OCI-LY3 (cell line): Measurements from ENCODE around the gene TRPV4.

ENCODE experiments used
- H2AFZ ChIP-seq: fragments of 200-600, 300-600 bp; shearing (Covaris generic); 2 replicates; pipeline ENCODE4 v1.6.0; 2014; ENCODE audit warnings: antibody characterized with exemption, low read depth, low read length
- H3K27ac ChIP-seq: fragments of 200-600, 300-600 bp; sonication (generic); 2 replicates; pipeline ENCODE4 v1.5.1; 2014; ENCODE audit warnings: mild to moderate bottlenecking, low read length, moderate library complexity, mixed read lengths
- H3K27me3 ChIP-seq: fragments of 200-600, 300-600 bp; sonication (generic); 2 replicates; pipeline ENCODE4 v1.6.1; 2014; ENCODE audit warnings: low read depth, low read length, mixed read lengths
- H3K36me3 ChIP-seq: fragments of 200-600, 300-600 bp; sonication (generic); replicated peaks from 2 replicates; pipeline ENCODE3; 2014; ENCODE audit warnings: low read depth, low read length, mixed read lengths
- H3K4me1 ChIP-seq: fragments of 300-600, 200-600 bp; sonication (generic); 2 replicates; pipeline ENCODE4 v1.6.1; 2014; ENCODE audit warnings: low read length, mixed read lengths
- H3K4me2 ChIP-seq: fragments of 200-600, 300-600 bp; sonication (generic); 2 replicates; pipeline ENCODE4 v1.6.1; 2014; ENCODE audit warnings: low read length, mixed read lengths
- H3K4me3 ChIP-seq: fragments of 300-600, 200-600 bp; sonication (generic); 2 replicates; pipeline ENCODE4 v1.5.1; 2014; ENCODE audit warnings: antibody characterized with exemption, mild to moderate bottlenecking, low read length, moderate library complexity
- H3K79me2 ChIP-seq: fragments of 300-600, 200-600 bp; shearing (Covaris generic); 2 replicates; pipeline ENCODE4 v1.6.1; 2014; ENCODE audit warnings: mild to moderate bottlenecking, low read length, mixed read lengths
- H3K9ac ChIP-seq: fragments of 300-600, 200-600 bp; shearing (Covaris generic); 2 replicates; pipeline ENCODE4 v1.6.0; 2014; ENCODE audit warnings: mild to moderate bottlenecking, low read length, moderate library complexity
- H3K9me3 ChIP-seq: fragments of 200-600, 300-600 bp; shearing (Covaris generic); 2 replicates; pipeline ENCODE4 v1.6.1; 2014; ENCODE audit warnings: low read length, mixed read lengths; ENCODE audit not compliant: insufficient read depth
- H4K20me1 ChIP-seq: fragments of 200-600, 300-600 bp; sonication (generic); 2 replicates; pipeline ENCODE4 v1.6.1; 2016; ENCODE audit warnings: low read length, mixed read lengths; ENCODE audit not compliant: insufficient read depth
- CTCF ChIP-seq: fragments of 200-600, 300-600 bp; sonication (generic); IDR thresholded peaks from 2 replicates; pipeline ENCODE4 v1.5.1; 2014; ENCODE audit warnings: antibody characterized with exemption, low read length, low read depth
- EZH2phosphoT487 ChIP-seq: fragments of 200-600 bp; shearing (Covaris generic); IDR thresholded peaks from 2 replicates; pipeline ENCODE4 v1.6.1; 2018; ENCODE audit warnings: antibody characterized with exemption, mixed run types, low read depth

The TRPV4 gene

GRCh38 chr12:109844091-109844490 is 10.9 kb upstream of the TRPV4 start:
- Histone ChIP-seq H4K20me1 (no peaks in the 10 kb centered on the region), H3K4me1 (peaks cover 12% of the 10 kb centered on the region), H3K79me2 (no peaks in the 10 kb centered on the region), H3K27ac (no peak overlapping the region), H3K27me3 (peaks cover 5% of the 10 kb centered on the region), H3K9ac (no peak overlapping the region), H3K9me3 (no peaks in the 10 kb centered on the region), H3K36me3 (no peaks in the 10 kb centered on the region), H3K4me3 (no peak overlapping the region), H2AFZ (no peak overlapping the region), H3K4me2 (no peak overlapping the region)
- TF ChIP-seq EZH2phosphoT487 (no peak), CTCF (no peak)

- no peak overlapping the region for H3K4me2 ChIP-seq
- no peak overlapping the region for H3K27ac ChIP-seq
- H3K9me3 ChIP-seq, result no peaks in the 10 kb centered on the region
- H2AFZ ChIP-seq, result no peak overlapping the region
- H3K9ac ChIP-seq, result no peak overlapping the region
- peaks cover 10% of the 10 kb centered on the region for H3K4me1 ChIP-seq
- peaks cover 8% of the 10 kb centered on the region for H3K27me3 ChIP-seq
- H4K20me1 ChIP-seq, result no peaks in the 10 kb centered on the region
- no peaks in the 10 kb centered on the region for H3K36me3 ChIP-seq
- H3K4me3 ChIP-seq, result no peak overlapping the region
- H3K79me2 ChIP-seq, result no peaks in the 10 kb centered on the region
- TF ChIP-seq EZH2phosphoT487 (no peak), CTCF (no peak)
Observed at GRCh38 chr12:109842021-109842420, 8.8 kb upstream of the TRPV4 start.

DNA sequence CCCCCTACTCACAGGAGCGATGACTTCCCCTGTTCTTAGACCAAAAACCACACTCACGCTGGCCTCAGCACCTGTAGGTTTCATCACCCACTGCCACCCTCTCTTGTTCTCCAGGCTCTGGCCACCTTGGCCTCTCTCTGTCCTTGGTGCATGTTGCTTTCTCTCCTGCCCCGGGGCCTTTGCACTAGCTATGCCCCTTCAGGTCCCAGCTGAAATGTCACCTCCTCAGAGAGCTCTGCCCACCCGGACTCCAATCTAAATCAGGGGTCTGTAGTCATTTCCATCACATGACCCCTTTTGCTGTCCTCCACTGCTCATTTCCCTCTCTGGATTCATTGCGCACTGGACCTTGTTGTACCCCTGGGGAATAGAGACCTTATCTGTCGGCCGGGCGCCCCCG is 8.2 kb upstream of the TRPV4 start:
- no peak for TF ChIP-seq CTCF
- no peak for TF ChIP-seq EZH2phosphoT487
- Histone ChIP-seq H2AFZ (no peak overlapping the region), H3K27ac (no peak overlapping the region)

GRCh38 chr12:109840305-109841074 is 7.3 kb upstream of the TRPV4 start:
- H4K20me1 ChIP-seq, result no peaks in the 10 kb centered on the region
- no peak overlapping the region for H3K4me2 ChIP-seq
- H3K9me3 ChIP-seq, result no peaks in the 10 kb centered on the region
- no peak overlapping the region for H3K9ac ChIP-seq
- H3K4me3 ChIP-seq, result no peak overlapping the region
- peaks cover 5% of the 10 kb centered on the region for H3K4me1 ChIP-seq
- H3K79me2 ChIP-seq, result no peaks in the 10 kb centered on the region
- TF ChIP-seq CTCF, result no peak
- TF ChIP-seq EZH2phosphoT487, result no peak
- H2AFZ ChIP-seq, result no peak overlapping the region
- no peaks in the 10 kb centered on the region for H3K36me3 ChIP-seq
- no peak overlapping the region for H3K27ac ChIP-seq
- H3K27me3 ChIP-seq, result peaks cover 8% of the 10 kb centered on the region

More for the DNA sequence above, 8.2 kb upstream of the TRPV4 start:
- H3K4me3 ChIP-seq, result no peak overlapping the region
- no peak overlapping the region for H3K9ac ChIP-seq
- peaks cover 10% of the 10 kb centered on the region for H3K4me1 ChIP-seq
- H3K27me3 ChIP-seq, result peaks cover 8% of the 10 kb centered on the region
- H3K79me2 ChIP-seq, result no peaks in the 10 kb centered on the region
- H3K9me3 ChIP-seq, result no peaks in the 10 kb centered on the region
- H3K36me3 ChIP-seq, result no peaks in the 10 kb centered on the region
- no peaks in the 10 kb centered on the region for H4K20me1 ChIP-seq
- no peak overlapping the region for H3K4me2 ChIP-seq
